ENCODE data around the gene EXOSC6. TPM values are rescaled to one million over a fixed set of nuclear protein-coding genes. Genes with fewer than 3 reads are reported as not detected.
"Not testable (repeated sequence)": the region's sequence is repeated elsewhere in the genome, so short reads cannot be mapped to it uniquely, and the experiment has no call there.

EXOSC6 gene
- total RNA-seq, 1 experiment from 2014 or later: 41.6 TPM

- not testable (repeated sequence) for H4K8ac ChIP-seq (replicated peaks; ENCODE audit: insufficient read length, low read depth, low read length); H2BK12ac ChIP-seq (ENCODE audit: insufficient read length, low read depth, low read length); DNase-seq; H3K23ac ChIP-seq (ENCODE audit: insufficient read length, low read depth, low read length); H4K20me1 ChIP-seq (ENCODE audit: control insufficient read depth, insufficient read depth, insufficient read length); H4K5ac ChIP-seq (ENCODE audit: insufficient read length, low read depth, low read length); H3K18ac ChIP-seq (ENCODE audit: insufficient read length, low read depth, low read length); H2BK15ac ChIP-seq (ENCODE audit: low read depth, low read length); H2AFZ ChIP-seq (ENCODE audit: low read length); H3K9ac ChIP-seq (ENCODE audit: extremely low read depth, insufficient read length, low read length); H3K27me3 Mint-ChIP-seq (ENCODE audit: low read depth); H3K79me2 ChIP-seq (ENCODE audit: insufficient read depth, low read length); H2BK120ac ChIP-seq (ENCODE audit: low read depth, low read length, poor library complexity, severe bottlenecking); H4K91ac ChIP-seq (ENCODE audit: insufficient read length, low read depth, low read length); H3T11ph ChIP-seq (ENCODE audit: low read length); H3K4me2 ChIP-seq (ENCODE audit: insufficient read depth, insufficient read length, low read length); H3K56ac ChIP-seq (ENCODE audit: insufficient read length, low read depth, low read length); H2AK5ac ChIP-seq (ENCODE audit: insufficient read length, low read length); H3K9me3 Mint-ChIP-seq; H3K23me2 ChIP-seq (ENCODE audit: insufficient read length, low read depth, low read length, poor library complexity, severe bottlenecking); H3K79me1 ChIP-seq (ENCODE audit: insufficient read depth, low read depth, low read length, poor library complexity, severe bottlenecking); H3K9me3 ChIP-seq (ENCODE audit: control insufficient read depth, low read depth, low read length); H2BK5ac ChIP-seq (ENCODE audit: insufficient read length, low read length); H3K27ac Mint-ChIP-seq; H3K4me1 Mint-ChIP-seq; H3K27me3 ChIP-seq (ENCODE audit: insufficient read depth, low read length); H3K14ac ChIP-seq (ENCODE audit: insufficient read depth, low read length); H3K4me3 Mint-ChIP-seq; H3K4ac ChIP-seq (ENCODE audit: low read depth, low read length); H2BK20ac ChIP-seq (ENCODE audit: low read depth, low read length, poor library complexity, severe bottlenecking); H3K27ac ChIP-seq (ENCODE audit: insufficient read length, low read depth, low read length); H3K4me1 ChIP-seq (ENCODE audit: insufficient read depth, low read length)
- H3K36me3 Mint-ChIP-seq (ENCODE audit: insufficient read depth in 1 of 3, low read depth in 3 of 3): peaks cover 14 to 46% (median 15%) of the 10 kb centered on the region in 3 experiments; a peak in 5 of 7 replicates
- no CpG with 5 or more reads among the region's 4 CpGs for WGBS (ENCODE audit: extremely low coverage, insufficient read length, low lambda C conversion rate)
These were observed 26.3 kb downstream of the EXOSC6 start for GRCh38 chr16:70225430-70225829.

DNA sequence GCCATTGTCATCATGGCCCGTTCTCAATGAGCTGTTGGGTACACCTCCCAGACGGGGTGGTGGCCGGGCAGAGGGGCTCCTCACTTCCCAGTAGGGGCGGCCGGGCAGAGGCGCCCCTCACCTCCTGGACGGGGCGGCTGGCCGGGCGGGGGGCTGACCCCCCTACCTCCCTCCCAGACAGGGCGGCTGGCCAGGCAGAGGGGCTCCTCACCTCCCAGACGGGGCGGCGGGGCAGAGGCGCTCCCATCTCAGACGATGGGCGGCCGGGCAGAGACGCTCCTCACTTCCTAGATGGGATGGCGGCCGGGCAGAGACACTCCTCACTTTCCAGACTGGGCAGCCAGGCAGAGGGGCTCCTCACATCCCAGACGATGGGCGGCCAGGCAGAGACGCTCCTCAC lies 27.1 kb downstream of the EXOSC6 start:
- not testable (repeated sequence) for H4K5ac ChIP-seq (ENCODE audit: insufficient read length, low read depth, low read length); H2BK20ac ChIP-seq (ENCODE audit: low read depth, low read length, poor library complexity, severe bottlenecking); H3K27me3 ChIP-seq (ENCODE audit: insufficient read depth, low read length); DNase-seq; H3K4me1 ChIP-seq (ENCODE audit: insufficient read depth, low read length); H3K14ac ChIP-seq (ENCODE audit: insufficient read depth, low read length); H2AFZ ChIP-seq (ENCODE audit: low read length); H2BK12ac ChIP-seq (ENCODE audit: insufficient read length, low read depth, low read length); H3K56ac ChIP-seq (ENCODE audit: insufficient read length, low read depth, low read length); H4K8ac ChIP-seq (replicated peaks; ENCODE audit: insufficient read length, low read depth, low read length); H3K27ac ChIP-seq (ENCODE audit: insufficient read length, low read depth, low read length); H3K4me1 Mint-ChIP-seq; H3K4ac ChIP-seq (ENCODE audit: low read depth, low read length); H2AK5ac ChIP-seq (ENCODE audit: insufficient read length, low read length); H3K27ac Mint-ChIP-seq; H2BK15ac ChIP-seq (ENCODE audit: low read depth, low read length); H3K9ac ChIP-seq (ENCODE audit: extremely low read depth, insufficient read length, low read length); H3K9me3 Mint-ChIP-seq; H2BK120ac ChIP-seq (ENCODE audit: low read depth, low read length, poor library complexity, severe bottlenecking); H3K18ac ChIP-seq (ENCODE audit: insufficient read length, low read depth, low read length); H2BK5ac ChIP-seq (ENCODE audit: insufficient read length, low read length); H3K79me2 ChIP-seq (ENCODE audit: insufficient read depth, low read length); H4K20me1 ChIP-seq (ENCODE audit: control insufficient read depth, insufficient read depth, insufficient read length); H3K4me2 ChIP-seq (ENCODE audit: insufficient read depth, insufficient read length, low read length); H3K27me3 Mint-ChIP-seq (ENCODE audit: low read depth); H4K91ac ChIP-seq (ENCODE audit: insufficient read length, low read depth, low read length); H3K23me2 ChIP-seq (ENCODE audit: insufficient read length, low read depth, low read length, poor library complexity, severe bottlenecking); H3T11ph ChIP-seq (ENCODE audit: low read length); H3K23ac ChIP-seq (ENCODE audit: insufficient read length, low read depth, low read length); H3K4me3 Mint-ChIP-seq; H3K9me3 ChIP-seq (ENCODE audit: control insufficient read depth, low read depth, low read length); H3K79me1 ChIP-seq (ENCODE audit: insufficient read depth, low read depth, low read length, poor library complexity, severe bottlenecking)
- H3K36me3 Mint-ChIP-seq (ENCODE audit: insufficient read depth in 1 of 3, low read depth in 3 of 3): peaks cover 14 to 51% (median 15%) of the 10 kb centered on the region in 3 experiments; a peak in 5 of 7 replicates
- WGBS (ENCODE audit: extremely low coverage, insufficient read length, low lambda C conversion rate): no CpG with 5 or more reads among the region's 24 CpGs
